Neuron (in vitro differentiated cells): Measurements from ENCODE around the gene RAB5A.
"Not testable (repeated sequence)": the region's sequence is repeated elsewhere in the genome, so short reads cannot be mapped to it uniquely, and the experiment has no call there.

Experiments
- H2AFZ ChIP-seq: one replicate; pipeline ENCODE4 v1.6.1; 2013; ENCODE audit warnings: low read depth, mild to moderate bottlenecking, inconsistent platforms, low read length, moderate library complexity
- H3K27me3 ChIP-seq: one replicate; pipeline ENCODE4 v1.6.1; 2013; ENCODE audit warnings: low read length; ENCODE audit not compliant: insufficient read depth
- H3K36me3 ChIP-seq: one replicate; pipeline ENCODE4 v1.6.1; 2013; ENCODE audit warnings: low read length; ENCODE audit not compliant: insufficient read depth
- H3K4me1 ChIP-seq: one replicate; pipeline ENCODE4 v1.6.1; 2013; ENCODE audit warnings: low read length; ENCODE audit not compliant: insufficient read depth
- H3K4me3 ChIP-seq: 2 replicates; pipeline ENCODE4 v1.5.1; 2013; ENCODE audit warnings: mild to moderate bottlenecking, low read length, moderate library complexity
- H3K9me3 ChIP-seq: one replicate; pipeline ENCODE4 v1.6.1; 2013; ENCODE audit warnings: low read length

Gene RAB5A

DNA sequence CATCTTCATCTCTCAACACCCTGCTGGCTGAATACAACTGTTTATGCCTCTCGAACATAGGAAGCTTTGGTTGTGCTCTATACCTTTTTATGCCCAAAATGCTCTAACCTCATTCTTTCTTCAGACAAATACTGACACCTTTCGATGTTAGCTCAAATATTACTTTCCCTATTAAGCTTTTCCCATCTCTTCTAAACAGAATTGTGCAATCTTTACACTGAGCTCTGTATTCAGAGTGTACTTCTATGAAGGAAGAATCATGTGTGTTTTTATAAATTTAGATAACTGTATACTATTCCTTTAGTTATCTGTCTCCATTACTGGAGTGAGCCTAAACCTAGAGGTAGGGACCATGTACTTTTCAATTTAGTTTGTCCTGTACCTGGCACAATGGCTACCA, 14.5 kb upstream of the RAB5A start:
- Histone ChIP-seq H3K9me3 (no peaks in the 10 kb centered on the region), H3K27me3 (no peaks in the 10 kb centered on the region), H3K4me1 (no peaks in the 10 kb centered on the region), H3K36me3 (no peaks in the 10 kb centered on the region), H2AFZ (no peak overlapping the region), H3K4me3 (no peak overlapping the region)

DNA sequence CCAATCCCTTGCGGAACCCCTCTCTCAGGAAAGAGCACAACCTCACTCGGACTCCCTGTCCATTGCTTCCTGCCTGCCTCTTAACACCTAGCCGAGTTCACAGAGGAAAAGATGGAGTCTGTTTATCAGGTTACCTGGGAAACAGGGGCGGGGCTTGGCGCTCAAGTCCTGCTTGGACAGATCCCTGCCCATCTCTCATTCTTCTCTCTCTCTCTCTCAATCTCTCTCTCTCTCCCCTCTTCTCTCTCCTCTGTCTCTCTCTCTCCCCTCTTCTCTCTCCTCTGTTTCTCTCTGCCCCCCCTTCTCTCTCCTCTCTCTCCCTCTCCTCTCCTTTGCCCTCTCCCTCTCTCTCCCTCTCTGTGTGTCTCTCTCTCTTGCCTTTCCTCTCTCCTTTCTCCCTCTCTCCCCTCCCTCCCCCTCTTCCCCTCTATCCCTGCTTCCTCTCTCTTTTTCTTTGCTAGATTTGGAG, 12.8 kb upstream of the RAB5A start, which contains the start of gene EFHB:
Gene EFHB (minus strand): TSS at position 120 of the 469 bp plus-strand sequence. CDS start 199 bp downstream, outside the sequence.
- Histone ChIP-seq H3K36me3 (no peaks in the 10 kb centered on the region), H3K4me1 (no peaks in the 10 kb centered on the region), H2AFZ (peak within 1 kb of the TSS; percentile 72), H3K9me3 (no peaks in the 10 kb centered on the region), H3K27me3 (no peaks in the 10 kb centered on the region), H3K4me3 (no peak within 1 kb of the TSS)

DNA sequence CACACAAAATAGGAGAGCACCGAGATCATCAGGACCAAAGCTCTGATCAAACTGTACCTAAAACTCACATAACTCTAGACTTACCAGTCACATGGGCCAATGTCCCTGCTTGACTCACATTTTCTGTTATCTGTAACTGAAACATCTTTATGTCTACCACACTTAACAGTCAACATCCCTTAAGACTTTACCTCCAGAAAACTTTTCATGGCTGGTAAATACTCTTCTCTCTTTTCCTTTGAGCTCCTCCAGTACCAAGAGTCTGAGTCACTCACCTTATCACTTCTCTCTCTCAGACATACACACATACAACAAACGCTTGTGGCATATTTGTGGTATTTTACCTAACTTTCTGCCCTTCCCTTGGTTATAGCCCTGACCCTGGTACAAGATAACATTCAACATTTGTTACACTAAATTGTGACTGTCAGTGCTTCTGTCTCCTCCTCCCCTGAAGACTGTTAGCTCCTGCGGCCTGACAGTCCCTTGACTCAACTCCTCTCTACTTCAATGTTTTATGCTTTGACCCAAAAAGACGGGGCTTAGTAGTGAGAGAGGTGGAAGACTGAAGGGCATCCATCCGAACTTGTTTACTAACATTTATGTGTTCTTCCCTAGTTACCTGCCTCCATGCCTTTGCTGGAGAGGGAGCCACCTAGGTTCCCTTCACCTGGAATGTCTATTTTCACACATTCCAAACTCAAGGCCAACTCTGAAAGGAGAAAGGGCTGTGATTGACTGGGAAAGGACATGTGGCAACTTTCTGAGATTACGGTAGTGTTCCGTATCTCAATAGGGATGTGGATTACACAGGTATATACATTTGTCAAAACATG, 9.2 kb upstream of the RAB5A start:
- Histone ChIP-seq H3K4me1 (no peaks in the 10 kb centered on the region), H3K27me3 (no peaks in the 10 kb centered on the region), H3K9me3 (no peaks in the 10 kb centered on the region), H2AFZ (no peak overlapping the region), H3K4me3 (no peak overlapping the region), H3K36me3 (no peaks in the 10 kb centered on the region)

DNA sequence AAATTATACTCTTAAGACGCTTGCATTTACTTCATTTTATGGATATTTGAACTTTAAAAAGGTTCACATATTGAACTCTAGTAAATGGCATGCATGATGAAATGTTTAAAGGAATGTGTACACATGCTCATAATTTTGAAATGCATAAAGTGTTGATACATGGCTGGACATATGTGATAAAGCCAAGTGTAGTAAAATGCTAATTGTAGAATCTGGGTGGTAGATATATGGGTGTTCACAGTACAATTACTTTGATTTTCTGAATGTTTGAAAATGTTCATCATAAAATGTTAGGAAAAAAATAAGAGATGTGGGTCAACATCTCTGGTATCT, 8.6 kb upstream of the RAB5A start:
- Histone ChIP-seq H3K4me3 (no peak overlapping the region), H3K9me3 (no peaks in the 10 kb centered on the region), H2AFZ (no peak overlapping the region), H3K4me1 (no peaks in the 10 kb centered on the region), H3K36me3 (no peaks in the 10 kb centered on the region), H3K27me3 (no peaks in the 10 kb centered on the region)

DNA sequence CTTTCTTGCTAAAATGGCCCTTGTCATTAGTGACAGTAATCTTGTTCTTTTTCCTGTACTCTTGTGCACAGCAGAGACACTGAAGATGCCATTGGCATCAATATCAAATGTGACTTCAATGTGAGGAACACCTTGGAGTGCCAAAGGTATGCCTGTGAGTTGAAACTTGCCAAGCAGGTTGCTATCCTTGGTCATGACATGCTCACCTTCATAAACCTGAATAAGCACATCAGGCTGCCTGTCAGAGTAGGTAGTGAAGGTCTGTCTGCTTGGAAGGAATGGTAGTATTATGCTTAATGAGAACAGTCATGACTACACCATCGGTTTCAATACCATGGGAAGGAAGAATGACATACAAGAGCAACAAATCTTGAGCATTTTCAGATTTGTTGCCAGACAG, 6.3 kb upstream of the RAB5A start:
- no peaks in the 10 kb centered on the region for H3K36me3 ChIP-seq
- H3K27me3 ChIP-seq = no peaks in the 10 kb centered on the region
- H2AFZ ChIP-seq = no peak overlapping the region
- H3K4me3 ChIP-seq = no peak overlapping the region
- peaks cover 1% of the 10 kb centered on the region for H3K4me1 ChIP-seq
- H3K9me3 ChIP-seq = no peaks in the 10 kb centered on the region

DNA sequence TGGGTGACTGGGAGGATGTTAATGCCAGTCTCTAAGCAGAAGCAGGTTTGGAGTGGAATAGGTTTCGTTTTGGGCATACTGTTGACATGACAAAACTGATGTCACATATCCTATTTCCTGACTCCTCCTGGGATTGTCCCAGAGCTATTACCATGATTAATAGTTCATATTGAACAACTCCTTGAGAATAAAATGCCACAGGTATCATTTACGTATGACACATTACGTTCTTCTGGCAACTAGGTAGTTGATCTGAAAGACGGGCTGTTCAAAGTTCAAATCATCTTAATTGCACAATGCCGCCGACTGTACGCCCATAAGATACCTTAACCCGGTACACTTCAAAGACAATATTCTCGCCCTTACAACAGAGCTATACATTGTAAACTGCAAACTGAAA, 1.4 kb upstream of the RAB5A start:
- Histone ChIP-seq H3K27me3 (no peaks in the 10 kb centered on the region), H3K9me3 (no peaks in the 10 kb centered on the region), H3K4me3 (no peak overlapping the region), H2AFZ (no peak overlapping the region), H3K36me3 (no peaks in the 10 kb centered on the region), H3K4me1 (peaks cover 19% of the 10 kb centered on the region)

DNA sequence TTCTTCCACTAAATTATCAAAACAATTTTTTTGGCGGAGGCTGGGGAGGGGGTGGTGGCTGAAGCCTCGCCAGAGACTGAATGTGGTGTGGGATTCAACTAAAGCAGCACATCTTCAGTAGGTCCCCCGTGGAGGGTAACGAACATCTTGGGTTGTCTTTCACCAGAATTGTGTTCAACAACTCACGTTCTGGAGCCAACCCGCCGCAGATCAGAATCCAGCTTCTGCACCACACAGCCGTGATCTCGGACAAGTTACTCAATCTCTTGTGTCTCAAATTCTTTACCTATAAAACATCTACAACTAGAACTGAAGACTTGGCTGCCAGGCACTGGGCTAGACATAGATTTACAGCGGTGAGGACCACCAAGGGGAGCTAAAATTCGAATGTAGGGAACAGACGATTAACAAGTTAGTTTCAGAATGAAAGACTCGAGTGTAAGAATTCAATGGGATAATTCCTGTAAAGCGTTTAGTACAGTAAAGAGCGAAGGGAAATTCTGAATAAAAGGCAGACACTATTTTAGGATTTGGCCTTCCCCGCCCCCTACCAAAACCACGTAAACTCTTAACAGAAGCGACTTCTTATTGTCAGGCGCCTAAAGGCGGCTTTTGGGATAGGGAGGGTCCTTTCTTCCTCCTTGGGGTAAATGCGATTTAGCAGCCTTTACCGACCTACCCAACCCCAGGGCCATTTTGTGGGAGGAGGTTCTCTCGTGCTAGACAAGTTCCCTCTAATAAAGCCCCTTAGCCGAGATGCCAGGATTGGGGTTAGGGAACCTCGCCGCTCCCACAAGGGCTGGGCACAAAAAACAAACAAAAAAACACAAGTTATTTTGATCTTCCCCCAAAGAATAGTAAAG, 697 bp upstream of the RAB5A start:
- Histone ChIP-seq H3K4me3 (peak overlapping the region; percentile 70), H3K9me3 (no peaks in the 10 kb centered on the region), H2AFZ (peak overlapping the region; percentile 71), H3K4me1 (peaks cover 19% of the 10 kb centered on the region), H3K27me3 (no peaks in the 10 kb centered on the region), H3K36me3 (peaks cover 3% of the 10 kb centered on the region)

DNA sequence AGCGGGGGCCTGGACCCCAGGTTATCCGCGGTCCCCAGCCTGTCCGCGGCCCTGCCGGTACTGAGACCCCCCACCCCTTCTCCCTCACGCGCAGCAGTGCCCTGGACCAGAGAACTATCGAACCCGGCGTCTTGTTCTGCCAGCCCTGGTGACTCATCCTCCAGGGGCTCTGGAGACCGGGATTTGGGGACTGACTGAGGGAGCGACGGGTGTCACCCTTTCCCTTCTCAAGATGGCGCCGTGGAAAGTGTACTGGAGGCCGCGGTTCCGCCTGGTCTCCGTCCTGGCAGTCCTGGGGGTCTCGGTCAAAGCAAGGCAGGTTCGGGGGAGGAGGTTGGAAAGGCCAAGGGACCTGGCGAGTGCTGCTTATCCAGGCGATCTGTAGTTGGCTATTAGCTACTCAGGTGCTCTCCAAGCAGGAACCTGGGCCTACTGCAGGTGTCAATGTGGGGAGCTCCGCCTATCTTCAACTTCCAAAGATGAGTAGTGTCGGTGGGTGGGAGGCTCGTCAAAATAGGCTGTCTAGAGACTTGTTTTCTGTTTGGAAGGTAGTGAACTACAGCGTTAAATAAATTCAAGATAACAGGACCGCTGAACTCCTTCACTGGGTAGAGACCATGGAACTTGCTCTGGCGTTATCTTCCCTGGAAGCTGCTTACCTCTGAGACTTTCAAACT, 790 bp downstream of the RAB5A start:
- Histone ChIP-seq H2AFZ (peak overlapping the region; percentile 71), H3K36me3 (peaks cover 17% of the 10 kb centered on the region), H3K4me3 (peak overlapping the region; percentile 70), H3K4me1 (peaks cover 19% of the 10 kb centered on the region), H3K27me3 (no peaks in the 10 kb centered on the region), H3K9me3 (no peaks in the 10 kb centered on the region)

DNA sequence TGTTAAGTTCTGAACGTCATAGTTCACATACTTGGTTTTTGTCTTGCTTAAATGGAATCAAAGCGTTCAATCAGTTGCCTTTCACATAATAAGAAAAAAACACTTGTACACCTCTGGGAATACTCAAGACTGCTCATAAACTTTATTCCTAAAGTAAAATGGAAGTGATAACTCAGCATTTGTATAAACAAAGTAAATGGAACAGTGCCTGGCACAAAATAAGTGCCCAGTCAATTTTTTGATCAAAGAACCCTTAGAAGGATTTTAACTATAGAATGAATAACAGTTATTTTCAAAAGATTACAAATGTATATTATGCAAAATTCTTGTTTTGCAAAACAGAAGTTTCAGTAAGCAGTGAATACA, 1.3 kb downstream of the RAB5A start:
- H3K9me3 ChIP-seq = no peaks in the 10 kb centered on the region
- H3K4me1 ChIP-seq = peaks cover 19% of the 10 kb centered on the region
- H2AFZ ChIP-seq = no peak overlapping the region
- no peaks in the 10 kb centered on the region for H3K27me3 ChIP-seq
- peaks cover 22% of the 10 kb centered on the region for H3K36me3 ChIP-seq
- peak overlapping the region; percentile 70 for H3K4me3 ChIP-seq

DNA sequence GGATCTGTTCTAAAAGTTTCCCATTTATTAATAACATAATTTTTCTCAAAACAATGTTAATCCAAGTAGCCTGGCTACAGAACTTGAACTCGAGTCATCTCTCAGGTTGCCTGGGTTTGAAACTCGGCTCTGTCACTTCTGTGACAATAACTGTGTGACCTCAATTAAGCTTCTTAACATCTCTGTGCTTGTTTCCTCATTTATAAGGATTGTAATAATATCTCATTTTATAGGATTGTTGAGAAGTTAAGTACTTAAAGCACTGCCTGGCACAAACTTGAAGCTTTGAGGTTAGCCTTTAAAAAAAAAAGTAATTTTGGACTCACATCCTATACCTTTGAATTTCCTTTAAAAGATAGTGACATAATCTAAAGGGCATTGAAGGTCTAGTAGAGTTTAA, 3.4 kb downstream of the RAB5A start:
- Histone ChIP-seq H3K9me3 (no peaks in the 10 kb centered on the region), H3K36me3 (peaks cover 36% of the 10 kb centered on the region), H2AFZ (no peak overlapping the region), H3K4me3 (no peak overlapping the region), H3K27me3 (no peaks in the 10 kb centered on the region), H3K4me1 (peaks cover 19% of the 10 kb centered on the region)

DNA sequence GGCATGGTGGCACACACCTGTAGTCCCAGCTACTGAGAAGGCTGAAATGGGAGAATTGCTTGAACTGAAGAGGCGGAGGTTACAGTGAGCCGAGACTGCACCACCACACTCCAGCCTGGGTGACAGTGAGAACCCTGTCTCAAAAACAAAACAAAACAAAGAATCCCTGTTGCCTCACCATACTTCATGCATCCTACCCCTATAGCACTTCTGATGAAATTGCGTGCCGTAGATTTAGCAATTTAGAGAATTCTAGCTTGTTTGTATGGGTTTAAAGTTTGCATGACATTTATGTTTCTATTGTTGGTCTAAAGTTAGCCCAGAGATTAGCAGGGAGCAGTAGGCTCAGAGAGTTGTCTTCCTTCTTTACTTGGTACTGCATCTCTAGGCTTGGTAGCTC, 7.8 kb downstream of the RAB5A start:
- H3K4me3 ChIP-seq = no peak overlapping the region
- H2AFZ ChIP-seq = no peak overlapping the region
- no peaks in the 10 kb centered on the region for H3K4me1 ChIP-seq
- no peaks in the 10 kb centered on the region for H3K27me3 ChIP-seq
- H3K36me3 ChIP-seq = peaks cover 47% of the 10 kb centered on the region
- no peaks in the 10 kb centered on the region for H3K9me3 ChIP-seq

DNA sequence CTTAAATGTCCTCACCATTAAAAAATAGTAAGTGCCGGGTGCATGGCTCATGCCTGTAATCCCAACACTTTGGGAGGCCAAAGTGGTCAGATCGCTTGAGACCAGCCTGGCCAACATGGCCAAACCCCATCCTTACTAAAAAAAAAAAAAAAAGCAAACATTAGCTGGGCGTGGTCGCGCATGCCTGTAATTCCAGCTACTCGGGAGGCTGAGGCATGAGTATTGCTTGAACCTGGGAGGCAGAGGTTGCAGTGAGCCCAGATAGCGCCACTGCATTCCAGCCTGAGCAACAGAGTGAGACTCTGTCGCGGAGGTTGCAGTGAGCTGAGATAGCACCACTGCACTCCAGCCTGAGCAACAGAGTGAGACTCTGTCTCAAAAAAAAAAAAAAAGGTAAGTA, 10.5 kb downstream of the RAB5A start:
- H3K4me1 ChIP-seq, H3K4me3 ChIP-seq, H3K9me3 ChIP-seq, H2AFZ ChIP-seq, H3K27me3 ChIP-seq: not testable (repeated sequence)
- H3K36me3 ChIP-seq = peaks cover 46% of the 10 kb centered on the region

DNA sequence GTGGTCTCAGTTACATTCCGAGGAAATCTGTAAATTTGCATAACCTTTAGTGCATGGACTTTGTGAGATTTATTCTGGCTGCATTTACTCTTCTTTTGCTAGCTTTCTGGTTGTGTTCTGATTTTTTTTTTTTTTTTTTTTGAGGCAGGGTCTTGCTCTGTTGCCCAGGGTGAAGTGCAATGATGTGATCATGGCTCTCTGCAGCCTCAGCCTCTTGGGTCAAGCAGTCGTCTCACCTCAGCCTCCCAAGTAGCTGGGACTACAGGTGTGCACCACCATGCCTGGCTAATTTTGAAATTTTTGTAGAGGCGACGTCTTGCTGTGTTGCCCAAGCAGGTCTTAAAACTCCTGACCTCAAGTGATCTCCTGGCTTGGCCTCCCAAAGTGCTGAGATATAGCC, 12.6 kb downstream of the RAB5A start:
- peaks cover 33% of the 10 kb centered on the region for H3K36me3 ChIP-seq
- no peak overlapping the region for H2AFZ ChIP-seq
- H3K27me3 ChIP-seq = no peaks in the 10 kb centered on the region
- H3K4me1 ChIP-seq = no peaks in the 10 kb centered on the region
- H3K9me3 ChIP-seq = no peaks in the 10 kb centered on the region
- no peak overlapping the region for H3K4me3 ChIP-seq
